Hepatocyte (in vitro differentiated cells): ENCODE measurements around the gene EDDM13.
"Not testable (repeated sequence)": the region's sequence is repeated elsewhere in the genome, so short reads cannot be mapped to it uniquely, and the experiment has no call there.

Source experiments
- EZH2 ChIP-seq: fragments of 200-600 bp; sonication (generic); IDR thresholded peaks from 2 replicates; pipeline ENCODE4 v1.6.1; 2016; ENCODE audit warnings: antibody characterized with exemption, mild to moderate bottlenecking, borderline replicate concordance
- TF ChIP-seq, protein P1 (sequence below): fragments of 200-600 bp; sonication (generic); IDR thresholded peaks from 2 replicates; pipeline ENCODE4 v1.5.1; 2016; ENCODE audit warnings: antibody characterized with exemption, mild to moderate bottlenecking; ENCODE audit not compliant: poor library complexity

GRCh38 chr19:56339031-56339430 lies 66.5 kb downstream of the EDDM13 start:
- TF ChIP-seq, protein P1, sequence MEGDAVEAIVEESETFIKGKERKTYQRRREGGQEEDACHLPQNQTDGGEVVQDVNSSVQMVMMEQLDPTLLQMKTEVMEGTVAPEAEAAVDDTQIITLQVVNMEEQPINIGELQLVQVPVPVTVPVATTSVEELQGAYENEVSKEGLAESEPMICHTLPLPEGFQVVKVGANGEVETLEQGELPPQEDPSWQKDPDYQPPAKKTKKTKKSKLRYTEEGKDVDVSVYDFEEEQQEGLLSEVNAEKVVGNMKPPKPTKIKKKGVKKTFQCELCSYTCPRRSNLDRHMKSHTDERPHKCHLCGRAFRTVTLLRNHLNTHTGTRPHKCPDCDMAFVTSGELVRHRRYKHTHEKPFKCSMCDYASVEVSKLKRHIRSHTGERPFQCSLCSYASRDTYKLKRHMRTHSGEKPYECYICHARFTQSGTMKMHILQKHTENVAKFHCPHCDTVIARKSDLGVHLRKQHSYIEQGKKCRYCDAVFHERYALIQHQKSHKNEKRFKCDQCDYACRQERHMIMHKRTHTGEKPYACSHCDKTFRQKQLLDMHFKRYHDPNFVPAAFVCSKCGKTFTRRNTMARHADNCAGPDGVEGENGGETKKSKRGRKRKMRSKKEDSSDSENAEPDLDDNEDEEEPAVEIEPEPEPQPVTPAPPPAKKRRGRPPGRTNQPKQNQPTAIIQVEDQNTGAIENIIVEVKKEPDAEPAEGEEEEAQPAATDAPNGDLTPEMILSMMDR = not testable (repeated sequence)
- TF ChIP-seq EZH2 = not testable (repeated sequence)
